ENCODE results near the gene HRC.

The HRC gene

GRCh38 chr19:49114630-49115363 lies 40.4 kb downstream of the HRC start:
- Histone ChIP-seq H3K4me1 (ENCODE audit: insufficient read depth, poor library complexity, severe bottlenecking) (peaks cover 4% of the 10 kb centered on the region), H3K27ac (ENCODE audit: poor library complexity, severe bottlenecking) (peak overlapping the region; percentile 27), H3K27me3 (ENCODE audit: insufficient read depth, poor library complexity, severe bottlenecking) (no peaks in the 10 kb centered on the region), H3K9me3 (ENCODE audit: severe bottlenecking) (no peaks in the 10 kb centered on the region), H3K4me3 (ENCODE audit: severe bottlenecking) (peak overlapping the region; percentile 50), H3K36me3 (ENCODE audit: low read depth) (no peaks in the 10 kb centered on the region)
- no peak for DNase-seq (ENCODE audit: low spot score)
- no peak; the same call in 2 of the 3 replicates for ATAC-seq (ENCODE audit: low read depth)
- TF ChIP-seq CTCF (IDR thresholded peaks at IDR 0.05; ENCODE audit: poor library complexity, severe bottlenecking), result no peak

- ATAC-seq (ENCODE audit: low read depth), result peak; percentile 63
- Histone ChIP-seq H3K36me3 (ENCODE audit: low read depth) (peaks cover 5% of the 10 kb centered on the region; the same call in 1 of the 2 replicates), H3K4me3 (ENCODE audit: severe bottlenecking) (peak within 1 kb of the TSS; percentile 50), H3K9me3 (ENCODE audit: severe bottlenecking) (no peaks in the 10 kb centered on the region), H3K27me3 (ENCODE audit: insufficient read depth, poor library complexity, severe bottlenecking) (no peaks in the 10 kb centered on the region), H3K27ac (ENCODE audit: poor library complexity, severe bottlenecking) (peak within 1 kb of the TSS; percentile 27), H3K4me1 (ENCODE audit: insufficient read depth, poor library complexity, severe bottlenecking) (peaks cover 4% of the 10 kb centered on the region)
- no peak for DNase-seq (ENCODE audit: low spot score)
- TF ChIP-seq CTCF (IDR thresholded peaks at IDR 0.05; ENCODE audit: poor library complexity, severe bottlenecking), result peak; percentile 87
These were observed 41.2 kb downstream of the HRC start, which contains the start of gene LIN7B for GRCh38 chr19:49113762-49114629. LIN7B (plus strand) TSS chr19:49114370; CDS start chr19:49114405, 35 bp downstream.

GRCh38 chr19:49111218-49111998 lies 43.8 kb downstream of the HRC start:
- H3K27me3 ChIP-seq (ENCODE audit: insufficient read depth, poor library complexity, severe bottlenecking), result no peaks in the 10 kb centered on the region
- H3K4me3 ChIP-seq (ENCODE audit: severe bottlenecking), result no peak overlapping the region
- H3K4me1 ChIP-seq (ENCODE audit: insufficient read depth, poor library complexity, severe bottlenecking), result peaks cover 4% of the 10 kb centered on the region
- DNase-seq (ENCODE audit: low spot score) (no peak), ATAC-seq (ENCODE audit: low read depth) (no peak)
- no peaks in the 10 kb centered on the region for H3K9me3 ChIP-seq (ENCODE audit: severe bottlenecking)
- peaks cover 30% of the 10 kb centered on the region for H3K36me3 ChIP-seq (ENCODE audit: low read depth)
- TF ChIP-seq CTCF (IDR thresholded peaks at IDR 0.05; ENCODE audit: poor library complexity, severe bottlenecking), result no peak
- H3K27ac ChIP-seq (ENCODE audit: poor library complexity, severe bottlenecking), result no peak overlapping the region

GRCh38 chr19:49110567-49110966 lies 44.6 kb downstream of the HRC start:
- Histone ChIP-seq H3K4me1 (ENCODE audit: insufficient read depth, poor library complexity, severe bottlenecking) (peaks cover 4% of the 10 kb centered on the region), H3K27ac (ENCODE audit: poor library complexity, severe bottlenecking) (no peak overlapping the region), H3K27me3 (ENCODE audit: insufficient read depth, poor library complexity, severe bottlenecking) (no peaks in the 10 kb centered on the region), H3K36me3 (ENCODE audit: low read depth) (peaks cover 36% of the 10 kb centered on the region), H3K4me3 (ENCODE audit: severe bottlenecking) (no peak overlapping the region), H3K9me3 (ENCODE audit: severe bottlenecking) (no peaks in the 10 kb centered on the region)
- TF ChIP-seq CTCF (IDR thresholded peaks at IDR 0.05; ENCODE audit: poor library complexity, severe bottlenecking), result no peak
- DNase-seq (ENCODE audit: low spot score), result no peak
- ATAC-seq (ENCODE audit: low read depth), result no peak

Measured in RWPE2 (cell line).